Retinal pigment epithelial cell (primary cell): ENCODE results near the gene KRT74.

ENCODE experiments used
- DNase-seq: peaks from one replicate; pipeline ENCODE4 v3.0.0-alpha.2; 2010; ENCODE audit warnings: low read depth
- H3K4me3 ChIP-seq: 2 replicates; pipeline ENCODE4 v1.5.1; 2011; ENCODE audit warnings: mild to moderate bottlenecking, low read length, control low read depth, moderate library complexity
- TF ChIP-seq, protein P1 (sequence below): conservative IDR thresholded peaks from 2 replicates; pipeline ENCODE4 v1.5.1; 2011; ENCODE audit warnings: low read depth, low read length, control low read depth, inconsistent platforms

Gene KRT74

DNA sequence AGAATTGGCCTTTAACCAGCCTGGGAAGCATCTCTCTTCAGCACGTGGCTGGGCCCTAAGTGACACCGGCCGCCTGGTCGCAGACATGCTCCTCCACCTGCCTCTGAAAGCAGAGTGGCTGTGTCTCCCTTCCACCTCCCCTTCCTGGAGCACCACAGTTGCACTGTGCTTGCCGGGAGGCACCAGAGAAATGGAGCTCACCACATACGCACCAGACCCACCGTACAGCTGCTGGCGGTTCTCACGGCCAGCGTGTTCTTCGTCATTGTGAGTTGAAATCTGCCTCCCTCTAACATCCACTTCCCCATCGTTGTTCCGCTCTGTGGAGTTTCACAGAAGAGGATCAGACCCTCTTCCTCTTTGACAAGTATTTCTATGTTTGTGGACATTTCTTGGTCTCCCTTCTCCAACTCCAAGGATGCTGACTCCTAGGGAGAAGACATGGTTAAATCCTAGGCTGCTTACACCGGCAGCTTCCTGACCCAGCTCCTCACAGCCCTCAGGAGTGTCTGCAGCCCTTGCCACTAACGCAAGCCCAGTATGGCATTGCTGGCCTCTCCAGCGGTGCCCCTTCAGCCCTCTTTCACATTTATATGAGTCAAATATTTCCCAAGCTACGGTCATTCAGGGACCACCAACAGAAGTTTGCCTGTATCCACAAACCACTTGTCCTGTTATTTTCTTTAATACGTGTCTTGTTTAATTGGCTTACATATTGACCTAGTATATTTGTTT, 41.9 kb downstream of the KRT74 start:
- TF ChIP-seq, protein P1, sequence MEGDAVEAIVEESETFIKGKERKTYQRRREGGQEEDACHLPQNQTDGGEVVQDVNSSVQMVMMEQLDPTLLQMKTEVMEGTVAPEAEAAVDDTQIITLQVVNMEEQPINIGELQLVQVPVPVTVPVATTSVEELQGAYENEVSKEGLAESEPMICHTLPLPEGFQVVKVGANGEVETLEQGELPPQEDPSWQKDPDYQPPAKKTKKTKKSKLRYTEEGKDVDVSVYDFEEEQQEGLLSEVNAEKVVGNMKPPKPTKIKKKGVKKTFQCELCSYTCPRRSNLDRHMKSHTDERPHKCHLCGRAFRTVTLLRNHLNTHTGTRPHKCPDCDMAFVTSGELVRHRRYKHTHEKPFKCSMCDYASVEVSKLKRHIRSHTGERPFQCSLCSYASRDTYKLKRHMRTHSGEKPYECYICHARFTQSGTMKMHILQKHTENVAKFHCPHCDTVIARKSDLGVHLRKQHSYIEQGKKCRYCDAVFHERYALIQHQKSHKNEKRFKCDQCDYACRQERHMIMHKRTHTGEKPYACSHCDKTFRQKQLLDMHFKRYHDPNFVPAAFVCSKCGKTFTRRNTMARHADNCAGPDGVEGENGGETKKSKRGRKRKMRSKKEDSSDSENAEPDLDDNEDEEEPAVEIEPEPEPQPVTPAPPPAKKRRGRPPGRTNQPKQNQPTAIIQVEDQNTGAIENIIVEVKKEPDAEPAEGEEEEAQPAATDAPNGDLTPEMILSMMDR = no peak
- H3K4me3 ChIP-seq = no peak overlapping the region
- no peak for DNase-seq

DNA sequence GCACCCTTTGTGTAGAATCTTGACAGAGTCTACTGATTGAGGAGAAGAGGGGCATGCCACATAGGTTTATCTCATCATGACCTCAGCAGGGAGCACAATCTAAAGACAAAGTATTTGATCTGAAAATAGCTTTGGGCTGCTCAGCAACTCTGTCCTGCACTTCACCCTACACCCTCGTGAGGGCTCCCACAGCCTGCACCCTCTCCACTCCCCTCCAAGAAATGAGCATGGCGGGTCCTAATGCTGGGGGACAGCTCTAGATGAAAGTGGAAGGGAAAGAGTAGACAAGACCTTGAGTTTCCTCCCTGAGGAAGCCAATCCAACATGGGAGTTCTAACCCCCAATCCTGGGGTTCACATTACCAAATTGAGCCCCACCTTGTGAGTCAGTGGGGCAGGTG, 42.7 kb downstream of the KRT74 start:
- TF ChIP-seq, protein P1 = no peak
- no peak for DNase-seq
- H3K4me3 ChIP-seq = no peak overlapping the region

DNA sequence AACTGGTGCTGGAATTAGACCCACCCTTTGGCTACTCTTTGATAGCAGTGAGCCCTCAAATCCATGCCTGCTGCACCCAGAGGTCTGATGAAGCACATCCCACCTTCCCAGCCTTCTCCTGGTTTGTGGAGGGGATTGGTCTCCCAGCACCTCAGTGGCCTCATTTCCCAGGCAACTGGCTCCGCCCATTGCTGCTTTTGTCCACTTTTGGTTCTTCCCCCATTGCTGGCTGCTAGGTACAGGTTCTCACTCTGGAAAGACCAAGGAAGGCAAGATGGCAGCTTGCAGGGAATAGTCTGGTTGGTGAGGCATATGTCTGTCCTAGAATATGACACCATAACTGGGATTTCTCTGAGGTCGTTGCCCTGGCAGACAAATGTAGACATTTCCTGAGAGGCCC, 43.3 kb downstream of the KRT74 start:
- TF ChIP-seq, protein P1 = no peak
- no peak overlapping the region for H3K4me3 ChIP-seq
- no peak for DNase-seq

DNA sequence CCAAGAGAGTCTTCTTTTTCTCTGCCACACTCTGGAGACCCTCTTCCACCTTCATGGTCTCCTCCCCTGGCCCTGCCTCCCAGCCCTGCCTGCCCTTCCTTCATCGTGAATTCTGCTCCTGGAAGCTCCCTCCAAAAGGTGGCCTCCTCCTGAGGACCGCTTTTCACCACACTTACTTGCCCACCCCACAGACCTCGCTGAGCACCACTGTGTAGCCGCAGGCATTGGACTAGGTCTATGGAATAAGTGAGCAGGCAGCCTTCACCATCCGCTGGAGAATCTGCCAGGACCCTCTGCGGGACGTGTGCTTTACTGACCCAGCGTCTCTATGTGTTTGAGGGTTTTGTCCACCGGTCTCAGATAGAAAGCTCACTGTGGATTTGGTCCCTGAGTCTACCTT, 43.8 kb downstream of the KRT74 start:
- TF ChIP-seq, protein P1 = no peak
- DNase-seq = no peak

DNA sequence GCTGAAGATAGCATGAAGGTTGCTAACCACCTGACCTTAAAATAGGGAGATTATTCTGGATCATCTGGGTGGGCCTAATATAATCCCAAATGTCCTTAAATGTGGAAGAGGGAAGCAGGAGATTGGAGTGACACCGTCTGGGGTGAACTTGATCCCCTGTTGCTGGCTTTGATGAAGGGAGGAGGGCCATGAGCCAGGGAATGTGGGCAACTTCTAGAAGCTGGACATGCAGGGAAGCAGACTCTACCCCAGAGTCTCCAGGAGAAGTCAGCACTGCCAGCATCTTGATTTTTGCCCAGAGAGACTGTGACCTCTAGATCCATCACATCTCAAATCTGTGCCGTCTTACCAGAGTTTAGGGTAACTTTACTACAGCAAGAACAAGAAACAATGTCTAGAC, 44.2 kb downstream of the KRT74 start:
- TF ChIP-seq, protein P1 = no peak
- H3K4me3 ChIP-seq = no peak overlapping the region
- DNase-seq = no peak

More for the DNA sequence above, 43.8 kb downstream of the KRT74 start:
- no peak overlapping the region for H3K4me3 ChIP-seq

DNA sequence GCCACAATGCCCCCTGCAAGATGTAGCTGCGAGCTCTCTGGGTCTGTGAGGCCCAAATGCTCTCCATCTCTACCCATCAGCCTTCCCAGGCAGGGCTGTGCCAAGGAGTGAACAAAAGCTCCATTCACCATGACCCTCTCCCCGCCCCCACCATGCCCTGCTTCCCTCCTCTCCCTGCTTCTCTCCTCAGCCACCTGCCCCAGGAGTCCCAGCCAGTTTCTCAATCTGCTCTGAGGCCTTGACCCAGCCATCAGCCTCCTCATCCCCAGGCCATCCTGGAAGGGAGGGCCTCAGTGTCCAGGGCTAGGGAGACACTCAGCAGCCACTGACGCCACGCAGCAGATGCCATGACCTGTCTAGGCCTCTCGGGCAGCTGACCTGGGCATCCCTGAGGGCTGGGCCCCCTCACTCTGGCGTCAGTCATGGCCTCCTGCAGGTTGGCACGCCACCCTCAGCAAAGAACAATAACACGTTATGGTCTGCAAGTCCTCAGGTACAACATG, 45.0 kb downstream of the KRT74 start:
- H3K4me3 ChIP-seq = no peak overlapping the region
- DNase-seq = no peak
- TF ChIP-seq, protein P1 = no peak
